H9 (cell line): ENCODE measurements around the gene SNX30. TPM values are rescaled to one million over a fixed set of nuclear protein-coding genes. Genes with fewer than 3 reads are reported as not detected.

Source experiments
- DNase-seq: peaks from one replicate; pipeline ENCODE4 v3.0.0-alpha.2; 2017
- H2AFZ ChIP-seq: one replicate; pipeline ENCODE4 v1.6.1; 2013; ENCODE audit warnings: mild to moderate bottlenecking, low read length, control low read depth, moderate library complexity
- H2AK5ac ChIP-seq: 2 replicates; pipeline ENCODE4 v1.6.1; 2013; ENCODE audit warnings: low read length, control low read depth, mixed read lengths; ENCODE audit not compliant: insufficient read length
- H2BK120ac ChIP-seq: one replicate; pipeline ENCODE4 v1.6.1; 2013; ENCODE audit warnings: low read depth, mild to moderate bottlenecking, low read length, control low read depth, inconsistent platforms; ENCODE audit not compliant: poor library complexity, severe bottlenecking
- H2BK12ac ChIP-seq: 2 replicates; pipeline ENCODE4 v1.6.1; 2013; ENCODE audit warnings: low read length, control low read depth, mixed read lengths, low read depth; ENCODE audit not compliant: insufficient read length
- H2BK15ac ChIP-seq: 2 replicates; pipeline ENCODE4 v1.6.1; 2013; ENCODE audit warnings: low read depth, low read length, control low read depth
- H2BK20ac ChIP-seq: one replicate; pipeline ENCODE4 v1.6.1; 2013; ENCODE audit warnings: low read depth, mild to moderate bottlenecking, low read length, control low read depth, inconsistent platforms; ENCODE audit not compliant: poor library complexity, severe bottlenecking
- H2BK5ac ChIP-seq: 2 replicates; pipeline ENCODE4 v1.6.1; 2013; ENCODE audit warnings: low read length, control low read depth, mixed read lengths; ENCODE audit not compliant: insufficient read length
- H3K14ac ChIP-seq: 2 replicates; pipeline ENCODE4 v1.6.1; 2013; ENCODE audit warnings: low read length, control low read depth; ENCODE audit not compliant: insufficient read depth
- H3K18ac ChIP-seq: 2 replicates; pipeline ENCODE4 v1.6.1; 2013; ENCODE audit warnings: low read depth, mild to moderate bottlenecking, mixed read lengths, low read length, control low read depth; ENCODE audit not compliant: insufficient read length
- H3K23ac ChIP-seq: 2 replicates; pipeline ENCODE4 v1.6.1; 2013; ENCODE audit warnings: low read length, control low read depth, mixed read lengths, low read depth; ENCODE audit not compliant: insufficient read length
- H3K23me2 ChIP-seq: 2 replicates; pipeline ENCODE4 v1.6.1; 2013; ENCODE audit warnings: low read depth, mild to moderate bottlenecking, mixed read lengths, low read length, control low read depth; ENCODE audit not compliant: insufficient read length, poor library complexity, severe bottlenecking
- H3K27ac ChIP-seq: 2 replicates; pipeline ENCODE4 v1.5.1; 2013; ENCODE audit warnings: low read length, control low read depth, mixed read lengths, low read depth; ENCODE audit not compliant: insufficient read length
- H3K27me3 ChIP-seq: 2 replicates; pipeline ENCODE4 v1.6.1; 2013; ENCODE audit warnings: low read length, control low read depth, inconsistent platforms; ENCODE audit not compliant: insufficient read depth
- H3K4ac ChIP-seq: 2 replicates; pipeline ENCODE4 v1.6.1; 2013; ENCODE audit warnings: low read depth, mild to moderate bottlenecking, control low read depth, inconsistent platforms, low read length, moderate library complexity
- H3K4me1 ChIP-seq: 2 replicates; pipeline ENCODE4 v1.6.1; 2013; ENCODE audit warnings: low read length, control low read depth, inconsistent platforms; ENCODE audit not compliant: insufficient read depth
- H3K4me2 ChIP-seq: 2 replicates; pipeline ENCODE4 v1.6.1; 2013; ENCODE audit warnings: low read length, control low read depth, mixed read lengths; ENCODE audit not compliant: insufficient read length, insufficient read depth
- H3K56ac ChIP-seq: 2 replicates; pipeline ENCODE4 v1.6.1; 2013; ENCODE audit warnings: low read depth, mild to moderate bottlenecking, mixed read lengths, low read length, control low read depth; ENCODE audit not compliant: insufficient read length
- H3K79me1 ChIP-seq: 2 replicates; pipeline ENCODE4 v1.6.1; 2013; ENCODE audit warnings: low read depth, mild to moderate bottlenecking, moderate library complexity, low read length, control low read depth, inconsistent platforms; ENCODE audit not compliant: insufficient read depth, poor library complexity, severe bottlenecking
- H3K79me2 ChIP-seq: 2 replicates; pipeline ENCODE4 v1.6.1; 2013; ENCODE audit warnings: low read length, control low read depth, inconsistent platforms; ENCODE audit not compliant: insufficient read depth
- H3K9ac ChIP-seq: 2 replicates; pipeline ENCODE4 v1.6.1; 2013; ENCODE audit warnings: low read length, control low read depth, mixed read lengths; ENCODE audit not compliant: insufficient read length; ENCODE audit errors: extremely low read depth
- H3K9me3 ChIP-seq: one replicate; pipeline ENCODE4 v1.6.1; 2013; ENCODE audit warnings: low read depth, low read length, inconsistent platforms; ENCODE audit not compliant: control insufficient read depth
- H3T11ph ChIP-seq: one replicate; pipeline ENCODE4 v1.6.1; 2013; ENCODE audit warnings: mild to moderate bottlenecking, low read length, control low read depth, inconsistent platforms
- H4K20me1 ChIP-seq: one replicate; pipeline ENCODE4 v1.6.1; 2013; ENCODE audit not compliant: control insufficient read depth, insufficient read length, insufficient read depth
- H4K5ac ChIP-seq: 2 replicates; pipeline ENCODE4 v1.6.1; 2013; ENCODE audit warnings: low read depth, mild to moderate bottlenecking, mixed read lengths, low read length, control low read depth; ENCODE audit not compliant: insufficient read length
- H4K8ac ChIP-seq: replicated peaks from 2 replicates; pipeline ENCODE4 v1.6.1; 2013; ENCODE audit warnings: low read length, control low read depth, mixed read lengths, low read depth; ENCODE audit not compliant: insufficient read length
- H4K91ac ChIP-seq: 2 replicates; pipeline ENCODE4 v1.6.1; 2013; ENCODE audit warnings: low read depth, mild to moderate bottlenecking, moderate library complexity, mixed read lengths, low read length, control low read depth; ENCODE audit not compliant: insufficient read length
- H3K27ac Mint-ChIP-seq, 3 experiments: 2 replicates in 2 of 3; 3 replicates in 1 of 3; pipeline ENCODE4 v1.8.0; 2020 to 2021; ENCODE audit warnings: mixed read lengths in 3 of 3, mild to moderate bottlenecking in 1 of 3, moderate library complexity in 1 of 3
- H3K27me3 Mint-ChIP-seq: 2 replicates; pipeline ENCODE4 v1.8.0; 2021; ENCODE audit warnings: low read depth, mild to moderate bottlenecking, moderate library complexity, mixed read lengths
- H3K36me3 Mint-ChIP-seq, 3 experiments: 2 replicates in 2 of 3; 3 replicates in 1 of 3; pipeline ENCODE4 v1.8.0; 2020 to 2021; ENCODE audit warnings: low read depth in 3 of 3, mixed read lengths in 3 of 3; ENCODE audit not compliant: insufficient read depth in 1 of 3
- H3K4me1 Mint-ChIP-seq, 2 experiments: 2 replicates each; pipeline ENCODE4 v1.8.0; 2020; ENCODE audit warnings: mixed read lengths in 2 of 2
- H3K4me3 Mint-ChIP-seq, 2 experiments: 2 replicates in 1 of 2; 3 replicates in 1 of 2; pipeline ENCODE4 v1.8.0; 2020 to 2021; ENCODE audit warnings: mild to moderate bottlenecking in 2 of 2, mixed read lengths in 2 of 2, moderate library complexity in 1 of 2
- H3K9me3 Mint-ChIP-seq, 2 experiments: 2 replicates in 1 of 2; 3 replicates in 1 of 2; pipeline ENCODE4 v1.8.0; 2020; ENCODE audit warnings: mild to moderate bottlenecking in 2 of 2, mixed read lengths in 2 of 2, moderate library complexity in 1 of 2
- WGBS: extraction: QIAGEN DNeasy Blood & Tissue Kit; methylation state at CpG from one replicate; pipeline ENCODE4 v1.1.7; 2013; ENCODE audit warnings: missing lambda C conversion rate, low lambda C conversion rate, mixed read lengths; ENCODE audit not compliant: insufficient read length; ENCODE audit errors: extremely low coverage; 5-methylcytosine and 5-hydroxymethylcytosine counted together
- total RNA-seq: library from RNA; stranded (reverse); gene quantifications from 2 replicates; pipeline ENCODE4 v1.2.1, GENCODE V29; 2021
- TF ChIP-seq, protein P1 (sequence below): fragments of 200-600 bp; sonication (generic); conservative IDR thresholded peaks from 3 replicates; pipeline ENCODE4 v1.8.0; 2021; ENCODE audit warnings: antibody characterized with exemption, mild to moderate bottlenecking

Gene SNX30
- total RNA-seq, 1 experiment from 2014 or later, result 10.3 TPM

DNA sequence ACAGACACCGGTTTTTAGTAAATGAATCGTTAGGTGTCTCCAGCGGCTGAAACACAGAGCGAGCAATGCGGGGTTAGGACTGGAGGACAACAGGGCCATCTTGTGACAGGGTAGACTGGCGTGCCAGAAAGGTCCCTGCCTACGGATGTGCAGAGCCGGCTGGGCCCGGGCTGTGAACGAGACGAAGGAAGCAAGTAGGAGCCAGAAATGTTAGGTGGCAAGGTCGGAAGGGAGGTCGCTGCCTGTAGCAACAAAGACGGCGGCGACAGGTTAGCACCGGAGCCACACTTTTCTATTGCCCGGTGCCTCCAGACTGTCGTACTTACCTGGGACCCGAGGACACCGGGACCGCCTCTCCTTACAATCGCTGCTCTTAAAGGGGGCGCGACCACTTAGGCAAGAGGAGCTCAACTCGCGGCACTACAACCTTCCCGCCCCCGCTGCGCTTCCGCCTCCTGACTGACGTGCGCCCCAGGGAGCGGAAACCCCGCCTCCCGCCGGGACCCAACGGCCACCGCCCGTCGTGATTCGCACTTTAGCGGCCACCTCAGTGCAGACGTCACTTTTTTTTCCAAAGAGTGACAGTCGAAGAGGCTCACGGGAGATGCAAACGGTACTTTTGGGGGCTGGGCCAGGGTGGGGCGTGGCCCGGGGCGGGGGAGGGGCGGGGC is 32.8 kb upstream of the SNX30 start, which contains the start of gene INIP:
Gene INIP, minus strand, starts transcription at position 457 of the 671 bp plus-strand sequence. CDS start 1,632 bp downstream, outside the sequence.
- H3K23ac ChIP-seq, result no peak within 1 kb of the TSS
- H3K18ac ChIP-seq, result peak within 1 kb of the TSS; percentile 13
- H3K4me1 ChIP-seq, result no peaks in the 10 kb centered on the region
- no peak within 1 kb of the TSS for H3K56ac ChIP-seq
- WGBS, result no CpG with 5 or more reads among the region's 51 CpGs
- no peak within 1 kb of the TSS for H2BK5ac ChIP-seq
- no peak within 1 kb of the TSS for H2BK120ac ChIP-seq
- H3K36me3 Mint-ChIP-seq, result peaks cover 9 to 11% (median 9%) of the 10 kb centered on the region in 3 experiments; a peak in 6 of 7 replicates
- H3K27me3 ChIP-seq, result no peaks in the 10 kb centered on the region
- H2BK20ac ChIP-seq, result no peak within 1 kb of the TSS
- no peak within 1 kb of the TSS; the same call in 1 of the 2 replicates for H3K4ac ChIP-seq
- peak within 1 kb of the TSS; percentile 95 to 97 for H3K4me3 Mint-ChIP-seq
- H3K9me3 Mint-ChIP-seq, result peaks cover 3 to 4% of the 10 kb centered on the region in 2 experiments; a peak in 4 of 5 replicates
- H3K9ac ChIP-seq, result peak within 1 kb of the TSS; percentile 60
- H4K20me1 ChIP-seq, result no peaks in the 10 kb centered on the region
- 0 out of 4 replicates have a peak, but pooled peaks cover 3% of the 10 kb centered on the region in 2 experiments for H3K4me1 Mint-ChIP-seq
- H3K9me3 ChIP-seq, result no peaks in the 10 kb centered on the region
- H3K79me1 ChIP-seq, result no peaks in the 10 kb centered on the region
- H2AK5ac ChIP-seq, result no peak within 1 kb of the TSS
- no peak within 1 kb of the TSS for H3K14ac ChIP-seq
- no peaks in the 10 kb centered on the region for H3K23me2 ChIP-seq
- H2BK12ac ChIP-seq, result no peak within 1 kb of the TSS
- H3K27me3 Mint-ChIP-seq, result no peaks in the 10 kb centered on the region
- H3K79me2 ChIP-seq, result no peaks in the 10 kb centered on the region; the same call in 1 of the 2 replicates
- H2BK15ac ChIP-seq, result no peak within 1 kb of the TSS
- peak within 1 kb of the TSS; percentile 96 to 99 (median 97) for H3K27ac Mint-ChIP-seq
- no peak within 1 kb of the TSS for H2AFZ ChIP-seq
- H3K27ac ChIP-seq, result peak within 1 kb of the TSS; percentile 9
- H4K5ac ChIP-seq, result no peak within 1 kb of the TSS
- TF ChIP-seq, protein P1, sequence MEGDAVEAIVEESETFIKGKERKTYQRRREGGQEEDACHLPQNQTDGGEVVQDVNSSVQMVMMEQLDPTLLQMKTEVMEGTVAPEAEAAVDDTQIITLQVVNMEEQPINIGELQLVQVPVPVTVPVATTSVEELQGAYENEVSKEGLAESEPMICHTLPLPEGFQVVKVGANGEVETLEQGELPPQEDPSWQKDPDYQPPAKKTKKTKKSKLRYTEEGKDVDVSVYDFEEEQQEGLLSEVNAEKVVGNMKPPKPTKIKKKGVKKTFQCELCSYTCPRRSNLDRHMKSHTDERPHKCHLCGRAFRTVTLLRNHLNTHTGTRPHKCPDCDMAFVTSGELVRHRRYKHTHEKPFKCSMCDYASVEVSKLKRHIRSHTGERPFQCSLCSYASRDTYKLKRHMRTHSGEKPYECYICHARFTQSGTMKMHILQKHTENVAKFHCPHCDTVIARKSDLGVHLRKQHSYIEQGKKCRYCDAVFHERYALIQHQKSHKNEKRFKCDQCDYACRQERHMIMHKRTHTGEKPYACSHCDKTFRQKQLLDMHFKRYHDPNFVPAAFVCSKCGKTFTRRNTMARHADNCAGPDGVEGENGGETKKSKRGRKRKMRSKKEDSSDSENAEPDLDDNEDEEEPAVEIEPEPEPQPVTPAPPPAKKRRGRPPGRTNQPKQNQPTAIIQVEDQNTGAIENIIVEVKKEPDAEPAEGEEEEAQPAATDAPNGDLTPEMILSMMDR, result no peak
- no peak within 1 kb of the TSS for H4K91ac ChIP-seq
- no peak within 1 kb of the TSS for H4K8ac ChIP-seq
- peak within 1 kb of the TSS; percentile 82 for H3K4me2 ChIP-seq
- peak; percentile 99 for DNase-seq
- no peak within 1 kb of the TSS for H3T11ph ChIP-seq
